Measurements from ENCODE around the gene LGALS9B. TPM values are rescaled to one million over a fixed set of nuclear protein-coding genes. Genes with fewer than 3 reads are reported as not detected.
"Not testable (repeated sequence)": the region's sequence is repeated elsewhere in the genome, so short reads cannot be mapped to it uniquely, and the experiment has no call there.

The LGALS9B gene
- total and polyA plus RNA-seq, 8 donors = 0.10 to 0.94 (median 0.16) TPM; not detected in 4

DNA sequence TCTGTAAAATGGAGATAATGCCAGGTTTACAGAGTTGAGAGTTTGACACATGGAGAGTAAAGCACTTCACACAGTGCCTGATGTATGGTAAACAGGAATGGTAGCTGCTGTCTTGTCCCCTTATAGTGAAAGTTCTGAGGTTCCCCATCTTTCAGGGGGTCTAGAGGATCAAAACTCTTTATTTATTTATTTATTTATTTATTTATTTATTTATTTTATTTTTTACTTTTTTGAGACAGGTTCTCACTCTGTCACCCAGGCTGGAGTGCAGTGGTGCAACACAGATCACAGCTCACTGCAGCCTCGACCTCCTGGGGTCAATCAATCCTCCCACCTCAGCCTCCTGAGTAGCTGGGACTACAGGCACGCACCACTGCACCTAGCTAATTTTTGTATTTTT lies 40.1 kb downstream of the LGALS9B start:
- ATAC-seq; intact Hi-C loops (cut with DNase I); H3K9me3 ChIP-seq; H3K27ac ChIP-seq; H3K27me3 ChIP-seq; H3K36me3 ChIP-seq; H3K4me3 ChIP-seq; DNase-seq; H3K4me1 ChIP-seq: not testable (repeated sequence)

DNA sequence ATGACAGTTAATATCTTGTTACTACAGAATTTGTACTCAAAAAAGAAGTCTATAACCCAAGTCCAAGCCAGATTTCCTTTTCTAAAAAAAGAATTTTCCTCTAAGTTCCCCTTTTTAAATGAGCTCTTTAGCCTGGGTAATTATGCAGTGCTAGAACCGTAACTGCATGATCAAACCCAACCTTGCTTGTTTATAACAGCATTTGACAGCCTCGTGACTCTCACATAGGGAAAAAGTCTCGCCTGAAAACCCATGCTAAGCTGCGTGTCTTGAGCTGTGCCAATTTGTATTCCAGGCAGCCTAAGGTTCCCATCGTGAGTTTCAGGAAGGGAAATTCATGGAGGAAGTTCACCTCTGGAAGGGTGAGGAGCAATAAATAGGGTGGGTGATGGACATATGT lies 44.5 kb downstream of the LGALS9B start:
- H3K36me3 ChIP-seq; intact Hi-C loops (cut with DNase I); H3K27ac ChIP-seq; H3K27me3 ChIP-seq; ATAC-seq; H3K4me1 ChIP-seq; H3K9me3 ChIP-seq; DNase-seq; H3K4me3 ChIP-seq: not testable (repeated sequence)

DNA sequence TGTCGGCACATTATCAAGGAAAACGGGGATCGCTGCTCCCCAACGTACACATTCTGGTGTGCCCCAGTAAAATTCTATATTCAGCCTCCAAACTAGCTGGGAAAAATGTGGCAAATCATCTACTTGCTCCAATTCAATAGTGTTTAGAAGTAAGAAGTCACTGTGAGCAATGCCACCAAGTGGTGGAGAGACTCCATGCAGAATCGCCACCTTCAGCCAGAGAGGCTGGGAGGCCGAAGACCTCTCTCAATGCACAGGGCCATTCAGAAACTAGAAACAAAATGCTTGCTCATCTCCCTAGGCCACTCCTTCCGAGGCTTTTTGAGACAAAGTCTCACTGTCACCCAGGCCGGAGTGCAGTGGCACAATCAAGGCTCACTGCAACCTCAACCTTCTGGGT lies 48.5 kb downstream of the LGALS9B start:
- H3K27ac ChIP-seq; H3K4me3 ChIP-seq; intact Hi-C loops (cut with DNase I); ATAC-seq; DNase-seq; H3K9me3 ChIP-seq; H3K27me3 ChIP-seq; H3K36me3 ChIP-seq; H3K4me1 ChIP-seq: not testable (repeated sequence)

DNA sequence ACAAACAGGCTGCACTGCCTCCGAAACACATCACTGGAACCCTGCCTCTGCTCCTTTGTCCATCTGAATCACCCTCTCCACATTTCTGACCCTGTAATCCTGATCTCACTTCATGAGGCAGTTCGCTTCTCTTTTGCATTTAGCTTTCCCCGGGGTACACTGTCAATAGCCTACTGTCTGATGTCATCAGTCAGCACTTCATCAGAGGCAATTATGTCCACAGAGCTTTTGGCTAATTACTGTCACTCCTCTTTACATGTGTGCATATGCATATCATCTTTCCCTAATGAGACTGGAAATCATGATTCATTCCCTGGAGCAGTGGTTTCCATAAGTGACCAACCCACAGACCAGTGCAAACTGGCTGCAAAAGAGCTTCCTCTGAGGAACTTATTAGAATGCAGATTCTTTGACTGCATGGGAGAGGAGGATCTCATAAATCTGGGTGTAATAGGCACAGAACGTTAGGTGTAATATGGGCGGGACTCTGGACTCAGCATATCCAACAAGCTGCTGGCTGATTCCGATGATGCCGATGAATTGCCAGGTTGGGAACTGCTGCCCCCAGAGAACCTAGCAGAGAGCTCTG lies 49.8 kb downstream of the LGALS9B start:
- H3K27me3 ChIP-seq; H3K27ac ChIP-seq; H3K36me3 ChIP-seq; intact Hi-C loops (cut with DNase I); H3K9me3 ChIP-seq; DNase-seq; H3K4me3 ChIP-seq; H3K4me1 ChIP-seq; ATAC-seq: not testable (repeated sequence)

DNA sequence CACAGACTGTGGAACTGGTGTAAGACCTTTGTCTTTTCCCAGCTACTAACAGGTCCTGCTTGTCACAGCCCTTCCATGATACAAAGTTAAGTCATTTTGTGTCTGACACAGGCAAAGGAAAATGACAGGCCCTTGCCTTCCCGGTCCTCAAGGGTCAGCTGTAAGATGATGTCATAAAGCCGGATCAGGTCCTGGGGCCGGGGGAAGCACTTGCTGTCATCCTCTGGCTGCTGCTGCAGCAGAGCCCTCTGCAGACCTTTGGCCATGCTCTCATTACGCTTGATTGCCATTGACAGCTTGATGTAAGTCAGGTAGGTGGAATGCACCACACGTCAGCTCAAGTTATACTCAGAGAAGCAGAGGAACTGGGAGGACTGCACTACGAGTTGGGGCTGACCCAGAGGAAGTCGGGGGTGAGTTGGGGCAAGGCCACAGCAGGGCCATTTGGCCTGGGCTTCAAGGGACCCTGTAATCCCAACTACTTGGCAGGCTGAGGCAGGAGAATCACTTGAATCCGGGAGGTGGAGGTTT lies 50.9 kb downstream of the LGALS9B start:
- H3K36me3 ChIP-seq; H3K4me1 ChIP-seq; intact Hi-C loops (cut with DNase I); H3K9me3 ChIP-seq; H3K4me3 ChIP-seq; H3K27ac ChIP-seq; H3K27me3 ChIP-seq; ATAC-seq; DNase-seq: not testable (repeated sequence)

DNA sequence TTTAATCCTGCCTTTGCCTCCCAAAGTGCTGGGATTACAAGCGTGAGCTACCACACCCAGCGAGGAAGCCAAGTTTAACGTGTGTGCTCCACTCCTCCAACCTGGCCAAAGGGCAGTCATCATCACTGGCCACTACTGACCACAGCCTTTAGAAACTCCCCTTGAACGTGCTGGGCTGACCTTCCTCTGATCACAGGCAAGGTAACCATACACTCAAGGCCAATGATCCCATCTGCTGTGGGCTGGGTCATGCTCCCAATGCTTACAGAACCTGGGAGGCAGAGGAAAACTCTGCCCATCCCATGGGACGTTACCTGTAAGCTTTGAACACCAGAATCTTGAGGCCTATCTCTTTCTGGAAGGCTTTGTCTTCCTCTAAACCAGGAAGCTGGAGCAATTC lies 51.9 kb downstream of the LGALS9B start:
- H3K9me3 ChIP-seq; intact Hi-C loops (cut with DNase I); DNase-seq; H3K36me3 ChIP-seq; H3K4me1 ChIP-seq; ATAC-seq; H3K27ac ChIP-seq; H3K27me3 ChIP-seq; H3K4me3 ChIP-seq: not testable (repeated sequence)

DNA sequence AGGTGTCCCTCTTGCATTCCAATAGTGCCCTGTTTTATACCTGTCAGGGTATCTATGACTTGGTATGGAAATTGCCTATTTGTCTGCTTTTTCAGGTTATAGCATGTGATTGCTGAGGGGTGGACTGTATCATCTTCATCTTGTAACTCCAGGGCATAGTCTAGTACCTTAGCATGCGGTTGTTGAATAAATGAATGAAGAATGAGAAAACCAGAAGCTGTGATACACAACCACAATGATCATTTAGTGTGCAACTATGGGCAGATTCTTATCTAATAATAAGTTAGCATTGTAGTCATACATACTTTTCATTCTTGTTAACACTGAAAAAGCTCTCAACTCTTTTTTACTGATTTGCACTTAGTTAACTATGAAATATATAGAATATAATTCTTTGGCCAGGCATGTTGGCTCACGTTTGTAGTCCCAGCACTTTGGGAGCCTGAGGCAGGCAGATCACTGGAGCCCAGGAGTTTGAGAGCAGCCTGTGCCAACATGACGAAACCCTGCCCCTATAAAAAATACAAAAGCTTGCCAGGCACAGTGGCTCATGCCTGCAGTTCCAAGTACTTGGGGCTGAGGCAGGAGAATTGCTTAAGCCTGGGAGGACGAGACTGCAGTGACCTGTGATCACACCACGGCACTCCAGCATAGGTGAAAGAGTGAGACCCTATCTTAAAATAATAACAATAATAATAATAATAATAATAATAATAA lies 65.9 kb downstream of the LGALS9B start:
- DNase-seq; H3K4me3 ChIP-seq; H3K27me3 ChIP-seq; H3K9me3 ChIP-seq; H3K36me3 ChIP-seq; intact Hi-C loops (cut with DNase I); H3K4me1 ChIP-seq; H3K27ac ChIP-seq: not testable (repeated sequence)
- ATAC-seq = peak; percentile 89

DNA sequence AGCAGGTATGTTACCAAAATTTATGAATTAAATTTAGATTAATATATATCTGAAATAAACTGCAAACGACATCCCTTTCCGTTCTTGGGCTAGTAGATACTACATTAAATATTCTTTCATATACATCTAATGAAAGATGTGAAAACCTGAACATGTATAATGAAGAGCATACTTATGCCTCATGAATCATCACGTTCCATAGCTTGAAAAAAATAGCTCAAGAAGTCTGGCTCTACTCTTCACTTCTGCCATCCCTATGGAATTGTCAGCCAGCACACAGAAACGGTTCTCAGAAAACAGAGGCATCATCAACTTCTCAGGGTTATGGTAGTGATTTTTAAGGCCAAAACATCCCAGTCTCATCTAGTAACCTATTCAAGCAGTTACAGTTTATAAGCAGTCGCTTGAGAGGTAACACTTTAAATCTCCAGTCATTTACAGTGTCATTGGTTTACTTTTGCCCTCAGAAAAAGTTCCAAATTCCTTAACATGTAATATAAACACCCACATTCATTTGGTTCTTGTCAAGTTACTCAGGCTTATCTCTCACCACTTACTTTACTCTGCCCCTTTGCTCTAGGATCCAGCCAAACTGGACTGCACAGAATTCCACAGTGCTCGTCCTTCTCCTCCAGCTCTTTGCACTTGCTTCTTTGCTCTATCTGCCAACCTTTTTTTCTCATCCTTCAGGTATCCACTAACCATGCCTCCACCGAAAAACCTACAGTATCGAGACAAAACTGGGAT lies 66.6 kb downstream of the LGALS9B start:
- intact Hi-C loops (cut with DNase I); H3K27ac ChIP-seq; H3K4me3 ChIP-seq; H3K9me3 ChIP-seq; H3K36me3 ChIP-seq; H3K27me3 ChIP-seq; DNase-seq; H3K4me1 ChIP-seq: not testable (repeated sequence)
- peak; percentile 81 for ATAC-seq

Other genes starting within 250 kb of the LGALS9B start
- not detected for gene CDRT15L2, start 112.2 kb upstream of the LGALS9B start, total RNA-seq
- not detected for gene CDRT15L2, start 112.2 kb upstream of the LGALS9B start, polyA plus RNA-seq (ENCODE audit: insufficient read length in 6 of 6)

Measured in left lung (tissue), 10 donors.